OCI-LY7 (cell line): Measurements from ENCODE around the gene TLCD5. TPM values are rescaled to one million over a fixed set of nuclear protein-coding genes. Genes with fewer than 3 reads are reported as not detected.

ENCODE experiments used
- BruUV-seq: library from RNA; stranded (reverse); fragments of 400-500 nt; replicated peaks from 2 replicates; lab custom pipeline; 2021; lab: Mats Ljungman, UMichigan
- CTCF ChIA-PET: fragments of 300-600 bp; sonication (Branson Sonifier 250); formaldehyde crosslinking; loops from one replicate; lab custom pipeline; 2022; ENCODE audit warnings: antibody characterized with exemption; ENCODE audit not compliant: unreplicated experiment; lab: Charles Lee
- POLR2A ChIA-PET: fragments of 300-600 bp; sonication (Branson Sonifier 250); formaldehyde crosslinking; loops from one replicate; lab custom pipeline; 2022; ENCODE audit warnings: antibody characterized with exemption; lab: Charles Lee
- DNase-seq: peaks from one replicate; pipeline ENCODE4 v3.0.0-alpha.2; 2015; ENCODE audit warnings: low spot score
- H2AFZ ChIP-seq: fragments of 200-600 bp; sonication (generic), shearing (Covaris generic); 2 replicates; pipeline ENCODE4 v1.6.1; 2014; ENCODE audit warnings: mild to moderate bottlenecking, antibody characterized with exemption, low read length, moderate library complexity
- H3K27ac ChIP-seq: fragments of 200-600 bp; sonication (generic); 2 replicates; pipeline ENCODE4 v1.5.1; 2014; ENCODE audit warnings: mixed run types, low read depth, mild to moderate bottlenecking, moderate library complexity, low read length, inconsistent platforms; ENCODE audit not compliant: poor library complexity, severe bottlenecking
- H3K36me3 ChIP-seq: fragments of 200-600 bp; sonication (generic); 2 replicates; pipeline ENCODE4 v1.6.1; 2014; ENCODE audit warnings: mild to moderate bottlenecking, antibody characterized with exemption, low read length, moderate library complexity, mixed read lengths; ENCODE audit not compliant: insufficient read depth
- H3K4me1 ChIP-seq: fragments of 200-600 bp; sonication (generic); 2 replicates; pipeline ENCODE4 v1.5.1; 2014; ENCODE audit warnings: mild to moderate bottlenecking, low read length; ENCODE audit not compliant: insufficient read depth, poor library complexity, severe bottlenecking
- H3K4me2 ChIP-seq: fragments of 200-600 bp; sonication (generic); 2 replicates; pipeline ENCODE4 v1.6.1; 2014; ENCODE audit warnings: mild to moderate bottlenecking, low read length
- H3K4me3 ChIP-seq: fragments of 200-600 bp; sonication (generic); 2 replicates; pipeline ENCODE4 v1.5.1; 2014; ENCODE audit warnings: mild to moderate bottlenecking, low read depth, low read length; ENCODE audit not compliant: poor library complexity, severe bottlenecking
- H3K79me2 ChIP-seq: fragments of 200-600 bp; sonication (generic); 2 replicates; pipeline ENCODE4 v1.6.1; 2016; ENCODE audit warnings: low read depth, mild to moderate bottlenecking, low read length, moderate library complexity, mixed read lengths; ENCODE audit not compliant: insufficient read depth
- H3K9me2 ChIP-seq: fragments of 200-600 bp; sonication (generic); 2 replicates; pipeline ENCODE4 v1.6.1; 2016; ENCODE audit warnings: mild to moderate bottlenecking, low read length, mixed read lengths; ENCODE audit not compliant: insufficient read depth
- H3K9me3 ChIP-seq: fragments of 200-600 bp; sonication (generic); 2 replicates; pipeline ENCODE4 v1.6.1; 2014; ENCODE audit warnings: mild to moderate bottlenecking, mixed run types, low read length, mixed read lengths
- H4K20me1 ChIP-seq: fragments of 200-600 bp; sonication (generic); 2 replicates; pipeline ENCODE4 v1.6.1; 2014; ENCODE audit warnings: mild to moderate bottlenecking, antibody characterized with exemption, low read length, moderate library complexity, mixed read lengths; ENCODE audit not compliant: insufficient read depth
- CTCF ChIP-seq: fragments of 200-600 bp; sonication (generic); conservative IDR thresholded peaks from 2 replicates; pipeline ENCODE4 v1.5.1; 2014; ENCODE audit warnings: mild to moderate bottlenecking, antibody characterized with exemption, low read length, moderate library complexity, mixed read lengths
- EZH2phosphoT487 ChIP-seq: fragments of 200-600 bp; sonication (generic); IDR thresholded peaks from 2 replicates; pipeline ENCODE4 v1.6.1; 2018; ENCODE audit warnings: low read depth, borderline replicate concordance, mild to moderate bottlenecking, mixed run types, antibody characterized with exemption, low read length, moderate library complexity, mixed read lengths
- intact Hi-C: fragments of 100-400 bp; cut with micrococcal nuclease; formaldehyde crosslinking; loops from one replicate; pipeline ENCODE4 v1.10.0; 2022; ENCODE audit not compliant: unreplicated experiment
- total RNA-seq, 2 experiments: library from RNA; depleted of rRNA in 1 of 2; stranded (reverse); fragments of >200 nt in 1 of 2; shearing (Covaris generic) in 1 of 2; gene quantifications; 2 replicates each; pipeline ENCODE4 v1.2.3, GENCODE V29; 2014 to 2022

Gene TLCD5
- total RNA-seq, 2 experiments from 2014 or later: 0.60 TPM; not detected in 1

GRCh38 chr11:120303004-120303637 is 22.0 kb upstream of the TLCD5 start:
- intact Hi-C loops: loop anchor here (1.0 kb wide), 2 partner anchors 68 to 131 kb away; no protein-coding TSS in a partner anchor
- no peak overlapping the region for H3K4me2 ChIP-seq
- H3K9me3 ChIP-seq: no peaks in the 10 kb centered on the region
- ChIA-PET CTCF (interaction anchor here (1.3 kb wide), 1 partner anchor 67 kb away, joined by 5 read pairs; no protein-coding TSS in a partner anchor), POLR2A (interaction anchor here (1.2 kb wide), 1 partner anchor 35 kb away, joined by 3 read pairs; no protein-coding TSS in a partner anchor)
- no peaks in the 10 kb centered on the region for H3K4me1 ChIP-seq
- no peaks in the 10 kb centered on the region for H3K9me2 ChIP-seq
- H4K20me1 ChIP-seq: no peaks in the 10 kb centered on the region
- peak; percentile 71 for DNase-seq
- H3K4me3 ChIP-seq: no peak overlapping the region
- H3K36me3 ChIP-seq: no peaks in the 10 kb centered on the region
- TF ChIP-seq CTCF (peak; percentile 96), EZH2phosphoT487 (no peak)
- no peak overlapping the region for H2AFZ ChIP-seq
- H3K27ac ChIP-seq: no peak overlapping the region
- BruUV-seq: no TSS peak
- H3K79me2 ChIP-seq: no peaks in the 10 kb centered on the region

GRCh38 chr11:120304526-120304925 is 20.6 kb upstream of the TLCD5 start:
- Histone ChIP-seq H3K4me2 (no peak overlapping the region), H3K9me2 (no peaks in the 10 kb centered on the region), H2AFZ (no peak overlapping the region), H4K20me1 (no peaks in the 10 kb centered on the region), H3K9me3 (no peaks in the 10 kb centered on the region), H3K4me1 (no peaks in the 10 kb centered on the region), H3K36me3 (no peaks in the 10 kb centered on the region), H3K4me3 (no peak overlapping the region), H3K27ac (no peak overlapping the region), H3K79me2 (no peaks in the 10 kb centered on the region)
- ChIA-PET CTCF (no interaction called here), POLR2A (interaction anchor here (1.2 kb wide), 1 partner anchor 34 kb away, joined by 3 read pairs; no protein-coding TSS in a partner anchor)
- no peak for TF ChIP-seq CTCF
- no peak for TF ChIP-seq EZH2phosphoT487
- intact Hi-C loops: no loop called here
- no peak for DNase-seq
- BruUV-seq: no TSS peak

GRCh38 chr11:120305286-120305685 is 19.8 kb upstream of the TLCD5 start:
- Histone ChIP-seq H3K9me2 (no peaks in the 10 kb centered on the region), H3K36me3 (no peaks in the 10 kb centered on the region), H3K79me2 (no peaks in the 10 kb centered on the region), H3K4me3 (no peak overlapping the region), H4K20me1 (no peaks in the 10 kb centered on the region), H3K27ac (no peak overlapping the region), H3K9me3 (no peaks in the 10 kb centered on the region), H3K4me2 (no peak overlapping the region), H3K4me1 (no peaks in the 10 kb centered on the region), H2AFZ (no peak overlapping the region)
- TF ChIP-seq EZH2phosphoT487: no peak
- TF ChIP-seq CTCF: no peak
- intact Hi-C loops: no loop called here
- no TSS peak for BruUV-seq
- ChIA-PET CTCF (no interaction called here), POLR2A (no interaction called here)
- DNase-seq: no peak
